Thoracic aorta (tissue), 2 donors: ENCODE data around the gene CDH3. TPM values are rescaled to one million over a fixed set of nuclear protein-coding genes. Genes with fewer than 3 reads are reported as not detected.

Source experiments
- ATAC-seq: fragments of 150-250 bp; one replicate; pipeline ENCODE4 v1.8.0; 2017; ENCODE audit warnings: low read depth; ENCODE audit not compliant: insufficient number of reproducible peaks, low FRiP score
- DNase-seq: peaks from one replicate; pipeline ENCODE4 v3.0.0-alpha.2; 2020; ENCODE audit warnings: low spot score
- H3K27ac ChIP-seq, 2 donors: fragments of 200-600 bp; sonication (generic); 1 replicate in 1 of 2; 2 replicates in 1 of 2; pipeline ENCODE4 v1.5.1; 2016; ENCODE audit warnings: mild to moderate bottlenecking in 2 of 2, moderate library complexity in 2 of 2
- H3K27me3 ChIP-seq: fragments of 200-600 bp; sonication (generic); replicated peaks from 2 replicates; pipeline ENCODE4 v1.6.0; 2016; ENCODE audit warnings: mild to moderate bottlenecking; ENCODE audit not compliant: insufficient read depth
- H3K36me3 ChIP-seq: fragments of 200-600 bp; sonication (generic); one replicate; pipeline ENCODE4 v1.5.1; 2016
- H3K4me1 ChIP-seq, 2 donors: fragments of 200-600 bp; sonication (generic); 1 replicate in 1 of 2; 2 replicates in 1 of 2; pipeline versions ENCODE4 v1.5.1 to v1.6.0; 2016; ENCODE audit warnings: low read depth in 2 of 2, mild to moderate bottlenecking in 1 of 2; ENCODE audit not compliant: control insufficient read depth in 1 of 2
- H3K4me3 ChIP-seq: fragments of 200-600 bp; sonication (generic); 2 replicates; pipeline ENCODE4 v1.5.1; 2016; ENCODE audit warnings: mild to moderate bottlenecking
- H3K9me3 ChIP-seq: fragments of 200-600 bp; sonication (generic); 2 replicates; pipeline ENCODE4 v1.5.1; 2016
- total RNA-seq, 2 donors: library from RNA; depleted of rRNA; stranded (reverse); fragments of >200 nt; gene quantifications; one replicate each; pipeline versions ENCODE4 v1.1.0 to v1.2.3, GENCODE V29; 2016
- TF ChIP-seq, protein P1 (sequence below): fragments of 200-600 bp; sonication (generic); IDR thresholded peaks from one replicate; pipeline ENCODE4 v1.5.1; 2019; ENCODE audit warnings: antibody characterized with exemption

Gene CDH3
- total RNA-seq, 2 donors from 2014 or later: not detected

DNA sequence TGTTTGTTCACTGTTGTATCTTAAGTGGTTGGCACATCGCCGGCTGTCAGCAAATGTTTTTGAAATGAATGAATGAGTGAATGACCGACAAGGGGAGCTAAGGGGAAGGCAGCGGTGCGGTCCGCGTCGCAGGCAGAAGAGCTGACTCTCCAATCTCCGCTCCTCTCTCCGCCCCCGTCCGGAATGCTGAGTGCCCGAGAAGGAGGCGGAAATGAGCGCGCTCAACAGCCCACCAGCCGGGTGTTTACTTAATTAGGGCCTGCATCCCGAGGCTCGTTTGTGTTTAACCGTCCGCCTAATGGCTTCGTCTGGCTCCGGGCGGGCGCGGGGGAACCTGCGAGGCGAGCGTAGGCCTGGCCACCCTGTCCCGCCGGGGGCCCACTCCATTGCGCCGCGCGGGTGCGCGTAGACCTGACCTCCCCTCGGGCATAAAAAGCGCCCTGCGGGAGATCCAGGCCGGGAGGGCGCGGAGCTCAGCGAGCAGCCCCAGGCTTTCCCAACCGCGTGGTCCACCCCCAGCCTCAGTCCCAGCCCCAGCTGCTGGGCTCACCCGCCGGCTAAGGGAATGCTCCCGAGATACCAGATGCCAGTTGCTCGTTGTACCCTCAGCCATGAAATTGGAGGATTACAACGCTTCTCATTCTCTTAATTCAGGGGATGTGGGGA, 2.5 kb upstream of the CDH3 start:
- Histone ChIP-seq H3K4me1 (peaks cover 9 to 20% of the 10 kb centered on the region in 2 donors), H3K9me3 (no peaks in the 10 kb centered on the region), H3K27me3 (peaks cover 11% of the 10 kb centered on the region), H3K27ac (no peak overlapping the region), H3K36me3 (no peaks in the 10 kb centered on the region), H3K4me3 (peak overlapping the region; percentile 29)
- ATAC-seq: no peak
- no peak for DNase-seq
- TF ChIP-seq, protein P1, sequence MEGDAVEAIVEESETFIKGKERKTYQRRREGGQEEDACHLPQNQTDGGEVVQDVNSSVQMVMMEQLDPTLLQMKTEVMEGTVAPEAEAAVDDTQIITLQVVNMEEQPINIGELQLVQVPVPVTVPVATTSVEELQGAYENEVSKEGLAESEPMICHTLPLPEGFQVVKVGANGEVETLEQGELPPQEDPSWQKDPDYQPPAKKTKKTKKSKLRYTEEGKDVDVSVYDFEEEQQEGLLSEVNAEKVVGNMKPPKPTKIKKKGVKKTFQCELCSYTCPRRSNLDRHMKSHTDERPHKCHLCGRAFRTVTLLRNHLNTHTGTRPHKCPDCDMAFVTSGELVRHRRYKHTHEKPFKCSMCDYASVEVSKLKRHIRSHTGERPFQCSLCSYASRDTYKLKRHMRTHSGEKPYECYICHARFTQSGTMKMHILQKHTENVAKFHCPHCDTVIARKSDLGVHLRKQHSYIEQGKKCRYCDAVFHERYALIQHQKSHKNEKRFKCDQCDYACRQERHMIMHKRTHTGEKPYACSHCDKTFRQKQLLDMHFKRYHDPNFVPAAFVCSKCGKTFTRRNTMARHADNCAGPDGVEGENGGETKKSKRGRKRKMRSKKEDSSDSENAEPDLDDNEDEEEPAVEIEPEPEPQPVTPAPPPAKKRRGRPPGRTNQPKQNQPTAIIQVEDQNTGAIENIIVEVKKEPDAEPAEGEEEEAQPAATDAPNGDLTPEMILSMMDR: no peak

DNA sequence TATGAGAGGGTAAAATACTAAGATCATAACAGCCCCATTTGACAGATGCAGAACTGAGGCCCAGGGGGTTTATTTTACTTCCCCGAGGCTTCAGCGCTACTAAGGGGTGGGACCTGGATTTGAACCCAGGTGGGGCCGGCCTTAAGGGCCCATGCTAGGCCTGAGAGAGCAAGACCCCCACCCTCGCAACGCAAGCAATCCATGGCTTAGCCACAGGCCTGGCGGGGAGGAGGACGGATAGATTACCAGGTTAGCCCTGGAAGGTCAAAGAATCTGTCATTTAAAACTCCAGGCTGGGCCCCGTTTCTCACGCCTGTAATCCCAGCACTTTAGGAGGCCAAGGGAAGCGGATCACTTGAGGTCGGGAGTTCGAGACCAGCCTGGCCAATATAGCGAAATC, 1.9 kb upstream of the CDH3 start:
- ATAC-seq (no peak), DNase-seq (no peak)
- peaks cover 9 to 20% of the 10 kb centered on the region in 2 donors for H3K4me1 ChIP-seq
- H3K9me3 ChIP-seq: no peaks in the 10 kb centered on the region
- TF ChIP-seq, protein P1: no peak
- H3K36me3 ChIP-seq: no peaks in the 10 kb centered on the region
- H3K4me3 ChIP-seq: no peak overlapping the region
- no peak overlapping the region for H3K27ac ChIP-seq
- peaks cover 11% of the 10 kb centered on the region for H3K27me3 ChIP-seq

DNA sequence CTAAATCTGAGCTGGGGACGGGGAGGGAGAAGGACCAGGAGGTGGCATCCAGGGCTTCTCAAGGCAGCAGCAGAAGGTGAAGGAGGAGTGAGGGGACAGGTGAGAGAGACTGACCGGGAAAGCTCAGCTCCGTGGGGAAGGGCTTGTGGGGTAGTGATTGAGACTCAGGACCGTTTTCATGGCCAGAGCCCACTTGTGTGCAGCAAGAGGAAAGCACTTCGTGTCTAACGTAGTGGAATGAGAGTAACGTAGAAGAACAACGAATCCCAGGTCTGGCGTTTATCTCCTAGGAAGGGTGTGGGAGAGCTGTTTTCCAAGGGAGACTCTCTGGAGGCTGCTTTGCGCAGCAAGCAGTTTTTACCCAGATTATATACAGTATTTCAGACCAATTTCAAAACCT, 1.3 kb upstream of the CDH3 start:
- no peak overlapping the region for H3K27ac ChIP-seq
- no peaks in the 10 kb centered on the region for H3K9me3 ChIP-seq
- peaks cover 11% of the 10 kb centered on the region for H3K27me3 ChIP-seq
- H3K36me3 ChIP-seq: no peaks in the 10 kb centered on the region
- DNase-seq (no peak), ATAC-seq (no peak)
- H3K4me3 ChIP-seq: no peak overlapping the region
- H3K4me1 ChIP-seq: peaks cover 9 to 20% of the 10 kb centered on the region in 2 donors
- TF ChIP-seq, protein P1: no peak

DNA sequence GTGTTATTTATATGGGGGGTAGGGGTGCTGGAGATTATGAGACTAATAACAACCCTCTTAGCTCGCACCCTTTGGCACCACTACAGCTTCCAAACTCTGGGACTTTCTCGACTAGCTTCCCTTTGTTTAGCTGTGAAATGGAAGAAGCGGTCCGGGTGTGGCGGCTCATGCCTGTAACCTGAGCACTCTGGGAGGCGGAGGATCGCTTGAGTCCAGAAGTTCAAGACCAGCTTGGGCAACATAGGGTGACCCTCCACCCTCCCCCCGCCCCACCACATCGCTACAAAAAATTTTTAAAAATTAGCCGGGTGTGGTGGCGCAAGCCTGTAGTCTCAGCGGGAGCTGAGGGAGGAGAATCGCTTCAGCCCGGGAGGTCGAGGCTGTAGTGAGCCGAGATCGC, 814 bp upstream of the CDH3 start:
- peaks cover 9 to 20% of the 10 kb centered on the region in 2 donors for H3K4me1 ChIP-seq
- no peaks in the 10 kb centered on the region for H3K9me3 ChIP-seq
- no peak overlapping the region for H3K27ac ChIP-seq
- H3K4me3 ChIP-seq: peak overlapping the region; percentile 49
- DNase-seq (no peak), ATAC-seq (no peak)
- H3K27me3 ChIP-seq: peaks cover 11% of the 10 kb centered on the region
- no peaks in the 10 kb centered on the region for H3K36me3 ChIP-seq
- TF ChIP-seq, protein P1: no peak

DNA sequence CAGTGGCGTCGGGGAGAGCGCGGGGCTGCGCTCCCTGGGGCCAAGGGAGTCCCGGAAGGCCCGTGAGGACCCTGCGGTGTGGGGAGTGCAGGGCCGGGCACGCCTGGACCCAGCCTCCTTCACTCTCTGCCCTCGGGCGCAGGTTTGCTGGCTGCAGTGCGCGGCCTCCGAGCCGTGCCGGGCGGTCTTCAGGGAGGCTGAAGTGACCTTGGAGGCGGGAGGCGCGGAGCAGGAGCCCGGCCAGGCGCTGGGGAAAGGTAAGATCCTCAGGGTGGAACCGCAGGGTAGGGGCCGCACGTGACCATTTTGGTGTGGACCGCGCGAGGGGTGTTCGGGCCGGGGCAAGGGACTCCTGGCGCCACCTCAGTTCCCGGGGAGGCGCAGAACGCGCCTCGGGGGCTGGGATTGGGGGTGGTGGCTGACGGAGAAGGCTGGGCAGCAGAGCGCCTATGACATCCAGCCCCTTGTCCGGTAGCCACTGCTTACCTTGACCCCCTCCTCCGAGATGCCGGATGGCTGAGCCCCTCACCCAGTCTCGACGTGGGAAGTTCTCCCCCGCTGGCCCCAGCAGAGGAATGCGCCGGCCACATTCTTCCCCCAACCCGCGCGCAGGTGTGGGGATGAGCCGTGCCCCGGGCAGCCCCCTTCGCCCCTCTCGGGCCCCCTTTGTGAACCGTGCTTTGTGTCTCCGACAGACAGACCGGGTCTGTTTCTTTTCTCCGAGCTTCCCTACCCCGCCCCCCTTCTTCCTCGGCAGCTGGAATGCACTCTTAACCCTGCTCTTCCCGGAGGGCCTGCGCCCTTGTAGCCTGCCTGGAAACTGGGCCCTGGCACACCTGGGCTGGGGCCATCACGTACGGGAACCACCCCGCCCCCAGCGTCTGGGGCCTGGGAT, 631 bp downstream of the CDH3 start:
- Histone ChIP-seq H3K9me3 (no peaks in the 10 kb centered on the region), H3K27me3 (peaks cover 11% of the 10 kb centered on the region), H3K4me3 (peak overlapping the region; percentile 49), H3K36me3 (no peaks in the 10 kb centered on the region), H3K27ac (no peak overlapping the region), H3K4me1 (peaks cover 9 to 20% of the 10 kb centered on the region in 2 donors)
- TF ChIP-seq, protein P1: no peak
- ATAC-seq: no peak
- DNase-seq: no peak
